Activated T-cell treated with anti-CD3 and anti-CD28 coated beads, Interleukin-2, amount 50 U/mL, for 1 hour (primary cell): ENCODE results near the gene CSF2RB.

Experiments used
- DNase-seq: peaks from one replicate; pipeline ENCODE4 v3.0.0-alpha.2; 2020

CSF2RB gene

DNA sequence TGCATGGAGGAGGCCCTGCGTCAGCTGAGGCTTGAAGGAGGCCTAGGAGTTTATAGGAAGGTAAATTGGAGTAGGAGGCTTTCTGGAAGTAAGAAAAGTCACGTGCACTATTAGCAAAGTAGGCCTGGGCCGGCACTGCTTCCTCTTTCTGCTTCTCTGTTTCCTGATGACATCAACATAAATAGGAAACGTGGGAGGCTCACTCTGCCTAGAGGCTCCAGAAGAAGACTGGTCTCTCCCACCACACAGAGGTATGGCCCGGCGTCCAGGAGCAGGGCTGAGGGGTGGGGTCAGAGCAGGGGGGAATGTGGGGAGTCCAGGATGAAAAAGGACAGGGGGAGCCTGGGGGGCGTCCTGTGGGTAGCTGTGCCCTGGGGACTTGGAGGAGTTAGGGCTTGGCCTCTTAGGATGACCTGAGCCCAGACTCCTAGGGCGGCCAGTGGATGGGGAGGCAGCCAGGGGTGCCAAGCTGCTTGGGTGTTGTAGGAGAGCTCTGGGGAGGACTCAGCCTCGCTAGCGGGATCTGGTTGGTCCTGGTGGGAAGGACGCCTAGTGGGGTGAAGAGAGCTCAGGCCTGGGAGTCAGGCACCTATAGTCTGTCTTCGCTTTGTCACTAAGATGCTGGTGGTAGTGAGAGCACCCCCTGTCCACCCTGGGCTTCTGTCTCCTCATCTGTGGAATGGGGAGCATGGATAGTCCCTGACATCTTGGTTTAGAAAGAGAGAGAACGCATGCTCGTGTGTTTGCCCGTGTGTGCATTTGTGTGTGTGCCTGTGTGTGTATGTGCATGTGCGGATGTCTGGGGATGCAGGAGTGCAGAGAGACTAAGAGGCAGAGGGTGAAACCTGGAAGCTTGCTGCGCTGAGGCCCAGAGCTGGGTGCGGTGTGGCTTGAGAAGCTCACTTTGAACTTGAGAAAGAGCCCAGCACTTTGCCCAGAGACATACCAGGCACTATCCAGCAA, at the start of gene CSF2RB:
CSF2RB (plus strand) TSS at position 202 of the 963 bp plus-strand sequence. CDS start 8,580 bp downstream, outside the sequence.
- DNase-seq = no peak

- no peak for DNase-seq
These were observed 49.4 kb upstream of the CSF2RB start for GRCh38 chr22:36863979-36864378.

GRCh38 chr22:36864454-36865215, 48.8 kb upstream of the CSF2RB start:
- no peak for DNase-seq

- no peak for DNase-seq
These were observed 48.1 kb upstream of the CSF2RB start for GRCh38 chr22:36865346-36865745.

DNA sequence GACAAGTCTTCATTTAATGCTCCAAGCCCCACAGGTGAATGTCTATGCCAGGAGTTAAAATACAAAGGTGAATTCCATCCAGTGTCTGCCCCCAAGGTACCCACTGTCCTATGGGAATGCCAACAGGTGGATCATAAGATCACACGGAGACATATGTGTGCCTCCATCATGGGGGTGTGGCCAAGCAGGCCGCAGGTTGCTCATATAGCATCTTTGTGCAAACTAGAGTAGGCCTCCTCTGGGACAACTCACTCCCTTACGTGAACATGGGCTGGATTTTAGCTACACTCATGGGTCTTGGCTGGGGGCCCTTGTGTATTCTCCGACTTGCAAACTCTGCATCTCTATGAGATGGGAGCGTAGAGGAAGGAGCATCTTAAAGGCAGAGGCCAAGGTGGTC, 45.7 kb upstream of the CSF2RB start:
- no peak for DNase-seq

GRCh38 chr22:36868546-36869181, 44.8 kb upstream of the CSF2RB start:
- DNase-seq = no peak

GRCh38 chr22:36870250-36870649, 43.2 kb upstream of the CSF2RB start:
- no peak for DNase-seq

- DNase-seq = no peak
These were observed 41.8 kb upstream of the CSF2RB start for GRCh38 chr22:36871669-36872081.

DNA sequence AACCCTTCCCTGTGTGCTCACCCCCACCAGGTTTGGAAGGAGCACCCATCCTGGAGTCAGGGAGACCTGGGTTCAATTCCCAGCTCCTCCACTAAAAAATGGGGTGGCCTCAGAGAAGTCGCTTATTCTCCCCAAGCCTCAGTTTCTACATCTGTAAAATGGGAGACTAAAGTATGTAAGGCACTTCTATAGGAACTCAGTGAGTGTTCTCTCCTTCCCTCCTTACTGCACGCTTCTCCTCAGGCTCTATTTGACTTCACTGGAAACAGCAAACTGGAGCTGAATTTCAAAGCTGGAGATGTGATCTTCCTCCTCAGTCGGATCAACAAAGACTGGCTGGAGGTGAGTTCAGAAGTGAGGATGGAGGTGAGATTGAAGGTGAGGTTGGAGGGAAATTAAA, 41.3 kb upstream of the CSF2RB start:
- no peak for DNase-seq

- DNase-seq = no peak
These were observed 40.4 kb upstream of the CSF2RB start for GRCh38 chr22:36872866-36873498.

GRCh38 chr22:36873614-36874308, 39.7 kb upstream of the CSF2RB start:
- no peak for DNase-seq

DNA sequence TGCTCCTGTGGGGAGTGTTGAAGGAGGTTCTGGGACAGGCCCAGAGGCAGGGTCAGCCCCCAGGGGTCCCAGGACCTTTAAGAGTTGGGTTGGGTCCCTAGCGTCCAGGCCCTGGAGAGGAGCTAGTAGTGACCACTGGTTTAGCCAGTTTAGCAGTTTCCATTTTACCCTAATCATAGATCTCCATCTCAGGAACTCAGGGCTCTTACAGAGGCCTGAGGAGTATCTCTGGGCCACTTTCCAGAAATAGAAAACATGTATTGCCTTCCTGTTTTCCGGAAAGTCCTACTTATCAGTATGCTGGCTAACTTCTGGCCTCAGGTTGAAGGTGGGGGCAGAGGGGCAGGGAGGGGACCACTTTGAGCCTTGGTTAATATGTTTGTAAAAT, 39.1 kb upstream of the CSF2RB start:
- no peak for DNase-seq

GRCh38 chr22:36874736-36875135, 38.7 kb upstream of the CSF2RB start:
- DNase-seq = no peak

- DNase-seq = no peak
These were observed 37.7 kb upstream of the CSF2RB start for GRCh38 chr22:36875741-36876140.

DNA sequence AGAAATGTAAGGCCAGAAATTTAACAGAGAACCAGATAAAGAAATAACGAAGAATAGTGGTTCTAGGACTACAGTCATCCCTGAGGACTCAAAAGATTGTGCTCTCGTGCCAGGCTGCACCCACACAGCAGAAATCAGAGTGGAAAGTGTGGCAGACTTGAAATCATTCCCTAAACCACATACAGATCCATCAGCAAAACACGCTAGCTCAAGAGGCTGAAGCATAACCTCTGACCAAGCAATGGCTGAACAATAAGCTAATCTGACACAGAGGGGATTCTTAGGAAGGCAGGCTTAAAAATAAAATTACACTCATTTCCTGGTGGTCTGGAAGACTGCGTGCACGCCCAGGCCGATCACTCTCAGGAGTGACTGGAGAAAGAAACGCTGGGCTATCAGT, 33.7 kb upstream of the CSF2RB start:
- DNase-seq = no peak

DNA sequence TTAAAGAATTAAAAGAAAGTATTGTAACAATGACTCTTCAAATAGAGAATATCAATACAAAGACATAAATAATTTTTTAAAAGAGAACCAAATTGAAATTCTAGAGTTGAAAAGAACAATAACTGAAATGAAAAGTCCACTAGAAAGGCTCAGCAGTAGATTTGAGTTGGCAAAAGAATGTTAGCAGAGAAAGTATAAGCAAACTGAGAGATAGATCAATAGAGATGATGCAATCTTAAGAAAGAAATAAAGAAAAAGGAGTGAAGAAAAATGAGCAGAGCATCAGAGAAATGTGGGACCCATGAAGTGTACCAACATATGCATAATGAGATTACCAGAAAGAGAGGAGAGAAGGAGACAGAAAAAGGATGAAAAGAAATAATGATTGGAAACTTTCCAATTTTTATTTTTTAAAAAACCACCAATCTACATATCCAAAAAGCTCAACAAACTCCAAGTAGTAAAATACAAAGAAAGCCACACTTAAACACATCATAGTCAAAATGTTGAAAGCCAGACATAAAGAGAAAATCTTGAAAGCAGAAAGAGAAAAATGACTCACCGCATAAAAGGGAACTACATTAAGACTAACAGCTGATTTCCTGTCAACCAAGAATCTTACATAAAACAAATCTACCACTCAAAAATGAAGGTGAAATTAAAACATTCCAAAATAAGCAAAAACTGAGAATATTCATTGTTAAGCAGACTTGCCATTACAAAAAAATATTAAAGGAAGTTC, 31.8 kb upstream of the CSF2RB start:
- no peak for DNase-seq

- DNase-seq = no peak
These were observed 28.9 kb upstream of the CSF2RB start for GRCh38 chr22:36884349-36885158.

- DNase-seq = no peak
These were observed 28.0 kb upstream of the CSF2RB start for GRCh38 chr22:36885474-36885873.

DNA sequence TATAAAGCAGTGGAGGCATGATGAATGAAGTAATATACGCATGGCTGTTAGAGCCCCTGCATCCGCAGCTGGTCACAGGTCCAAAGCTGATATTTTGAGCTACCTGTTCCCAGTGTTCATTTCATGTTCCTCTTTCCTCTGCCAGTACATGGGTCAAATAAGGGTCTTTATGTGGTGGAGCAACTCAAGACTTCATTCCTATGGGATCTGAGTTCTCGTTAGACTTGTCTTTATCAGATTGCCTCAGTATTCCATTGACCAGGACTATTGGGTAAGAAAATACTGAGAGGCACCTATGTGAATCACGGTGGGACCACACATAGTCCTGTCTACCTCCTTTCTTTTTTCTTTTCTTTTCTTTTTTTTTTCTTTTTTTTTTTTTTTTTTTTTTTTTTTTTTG, 27.4 kb upstream of the CSF2RB start:
- DNase-seq = no peak

DNA sequence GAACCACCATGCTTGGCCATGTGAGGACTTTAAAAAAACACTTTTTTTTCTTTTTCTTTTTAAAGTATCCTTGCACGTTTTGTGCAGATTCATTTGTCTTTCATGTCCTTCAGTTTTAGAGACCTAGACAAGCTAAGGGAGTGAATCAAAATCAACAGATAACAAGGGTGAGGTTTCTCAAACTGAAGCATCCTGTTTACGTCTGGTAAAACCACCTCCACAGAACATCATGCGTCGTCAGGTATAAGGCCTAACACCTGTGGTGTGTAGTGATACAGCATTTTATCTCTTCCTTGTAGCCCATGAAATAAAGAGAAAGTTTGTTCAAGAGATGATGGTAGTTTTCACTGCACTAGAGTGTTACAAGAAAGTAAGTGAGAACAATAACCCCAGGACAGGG, 26.3 kb upstream of the CSF2RB start:
- DNase-seq = no peak

GRCh38 chr22:36891646-36892045, 21.8 kb upstream of the CSF2RB start:
- no peak for DNase-seq
